ENCODE measurements around the gene CLEC19A. TPM values are rescaled to one million over a fixed set of nuclear protein-coding genes. Genes with fewer than 3 reads are reported as not detected.

Gene CLEC19A
- total RNA-seq, 4 donors from 2014 or later, result not detected

DNA sequence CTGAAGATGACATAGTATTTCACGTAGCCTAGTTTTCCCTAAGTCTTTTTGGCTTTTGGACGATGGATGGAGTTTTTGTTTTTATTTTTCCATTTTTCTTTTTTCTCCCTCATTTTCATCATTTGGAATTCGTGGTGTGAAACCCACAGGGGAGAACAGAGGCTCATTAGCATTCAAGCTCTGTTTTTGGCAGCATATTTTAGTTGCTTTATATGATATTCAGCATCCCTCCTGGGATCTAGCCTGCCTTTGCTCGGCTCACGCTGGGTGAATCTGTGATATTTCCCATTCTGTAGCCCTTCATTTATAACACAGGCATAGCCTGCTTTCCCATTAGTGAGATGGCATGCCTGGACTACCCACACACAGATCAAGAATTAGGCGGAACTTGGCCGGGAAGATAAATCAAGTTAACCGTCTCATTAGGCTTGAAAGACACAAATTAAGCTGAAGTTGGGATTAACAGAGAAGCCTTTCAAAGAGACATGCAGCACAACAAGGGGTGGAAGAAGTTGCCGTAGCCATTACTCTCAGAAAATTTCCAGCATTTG is 20.1 kb upstream of the CLEC19A start:
- no peak for DNase-seq (ENCODE audit: low spot score)
- TF ChIP-seq, protein P1, sequence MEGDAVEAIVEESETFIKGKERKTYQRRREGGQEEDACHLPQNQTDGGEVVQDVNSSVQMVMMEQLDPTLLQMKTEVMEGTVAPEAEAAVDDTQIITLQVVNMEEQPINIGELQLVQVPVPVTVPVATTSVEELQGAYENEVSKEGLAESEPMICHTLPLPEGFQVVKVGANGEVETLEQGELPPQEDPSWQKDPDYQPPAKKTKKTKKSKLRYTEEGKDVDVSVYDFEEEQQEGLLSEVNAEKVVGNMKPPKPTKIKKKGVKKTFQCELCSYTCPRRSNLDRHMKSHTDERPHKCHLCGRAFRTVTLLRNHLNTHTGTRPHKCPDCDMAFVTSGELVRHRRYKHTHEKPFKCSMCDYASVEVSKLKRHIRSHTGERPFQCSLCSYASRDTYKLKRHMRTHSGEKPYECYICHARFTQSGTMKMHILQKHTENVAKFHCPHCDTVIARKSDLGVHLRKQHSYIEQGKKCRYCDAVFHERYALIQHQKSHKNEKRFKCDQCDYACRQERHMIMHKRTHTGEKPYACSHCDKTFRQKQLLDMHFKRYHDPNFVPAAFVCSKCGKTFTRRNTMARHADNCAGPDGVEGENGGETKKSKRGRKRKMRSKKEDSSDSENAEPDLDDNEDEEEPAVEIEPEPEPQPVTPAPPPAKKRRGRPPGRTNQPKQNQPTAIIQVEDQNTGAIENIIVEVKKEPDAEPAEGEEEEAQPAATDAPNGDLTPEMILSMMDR (IDR thresholded peaks at IDR 0.05), result no peak
- no peak for ATAC-seq (ENCODE audit: low FRiP score)

DNA sequence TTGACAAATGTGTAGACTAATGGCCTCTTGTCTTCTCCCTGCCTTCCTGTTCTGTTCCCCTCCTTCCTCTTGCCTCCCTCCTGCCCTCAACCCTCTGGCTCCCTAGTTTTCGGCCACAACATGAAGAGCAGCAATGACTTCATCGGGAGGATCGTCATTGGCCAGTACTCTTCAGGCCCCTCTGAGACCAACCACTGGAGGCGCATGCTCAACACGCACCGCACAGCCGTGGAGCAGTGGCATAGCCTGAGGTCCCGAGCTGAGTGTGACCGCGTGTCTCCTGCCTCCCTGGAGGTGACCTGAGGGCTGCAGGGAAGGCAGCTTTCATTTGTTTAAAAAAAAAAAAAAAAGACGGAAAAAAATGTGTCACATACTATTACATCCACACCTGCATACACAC is 18.8 kb upstream of the CLEC19A start:
- TF ChIP-seq, protein P1 (IDR thresholded peaks at IDR 0.05), result no peak
- ATAC-seq (ENCODE audit: low FRiP score), result no peak
- no peak for DNase-seq (ENCODE audit: low spot score)

DNA sequence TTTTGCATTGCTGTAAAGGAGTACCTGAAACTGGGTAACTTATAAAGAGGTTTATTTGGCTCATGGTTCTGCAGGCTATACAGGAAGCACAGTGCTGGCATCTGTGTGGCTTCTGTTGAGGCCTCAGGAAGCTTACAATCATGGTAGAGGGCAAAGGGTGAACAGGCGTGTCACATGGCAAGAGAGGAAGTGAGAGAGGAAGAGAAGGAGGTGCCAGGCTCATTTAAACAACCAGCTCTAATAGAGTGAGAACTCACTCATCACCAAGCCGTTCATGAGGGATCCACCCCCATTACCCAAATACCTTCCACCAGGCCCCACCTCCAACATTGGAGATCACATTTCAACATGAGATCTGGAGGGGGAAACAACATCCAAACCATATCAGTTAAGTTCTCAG is 16.4 kb upstream of the CLEC19A start:
- no peak for ATAC-seq (ENCODE audit: low FRiP score)
- TF ChIP-seq, protein P1 (IDR thresholded peaks at IDR 0.05), result no peak
- no peak for DNase-seq (ENCODE audit: low spot score)

DNA sequence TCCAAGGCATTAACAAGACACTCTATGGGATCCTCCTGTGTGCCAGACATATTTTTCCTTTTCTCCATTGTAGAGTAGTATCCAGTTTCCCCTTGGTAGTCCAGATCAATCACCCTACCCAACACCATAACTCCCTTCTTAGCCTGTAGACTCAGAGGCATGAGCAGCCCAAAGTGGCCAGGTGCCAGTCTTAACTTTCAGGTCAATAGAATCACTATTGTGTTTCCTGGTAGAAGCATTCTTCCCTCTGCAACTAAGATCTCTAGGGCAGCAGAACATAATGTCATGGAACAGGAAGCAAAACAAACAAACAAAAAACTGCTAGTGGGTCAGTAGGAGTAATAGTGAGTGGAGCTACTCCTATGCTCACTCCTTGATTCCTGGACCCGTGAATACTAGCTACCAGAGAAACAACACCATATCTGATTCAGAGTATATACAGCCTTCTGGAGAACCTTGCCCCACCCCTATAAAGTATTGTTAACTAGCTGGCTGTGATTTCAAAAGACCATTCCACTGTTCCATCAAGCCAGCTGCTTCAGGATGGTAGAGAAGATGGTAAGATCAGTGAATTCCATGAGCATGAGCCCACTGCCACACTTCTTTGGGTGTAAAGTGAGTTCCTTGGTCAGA is 11.2 kb upstream of the CLEC19A start:
- DNase-seq (ENCODE audit: low spot score), result no peak
- no peak for ATAC-seq (ENCODE audit: low FRiP score)
- TF ChIP-seq, protein P1 (IDR thresholded peaks at IDR 0.05), result no peak

DNA sequence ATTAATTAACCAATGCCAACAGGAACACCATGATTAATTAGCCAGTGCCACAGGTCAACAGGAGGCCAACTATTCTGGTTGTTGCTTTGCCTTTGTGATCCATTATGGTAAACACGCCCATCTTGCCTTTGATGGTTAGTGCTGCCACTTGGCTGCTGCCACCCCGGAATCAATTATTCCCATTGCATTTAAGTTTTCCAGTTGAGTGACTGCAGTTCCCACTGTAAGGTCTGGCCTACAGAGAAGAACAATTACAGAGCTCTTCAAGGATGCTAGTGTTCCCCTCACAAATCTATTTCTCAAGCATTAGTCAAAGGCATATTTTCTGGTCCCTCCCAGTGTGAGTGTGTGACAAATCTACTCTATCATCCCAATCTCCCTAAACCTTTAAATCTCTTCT is 7.1 kb upstream of the CLEC19A start:
- DNase-seq (ENCODE audit: low spot score), result no peak
- no peak for ATAC-seq (ENCODE audit: low FRiP score)
- TF ChIP-seq, protein P1 (IDR thresholded peaks at IDR 0.05), result no peak

DNA sequence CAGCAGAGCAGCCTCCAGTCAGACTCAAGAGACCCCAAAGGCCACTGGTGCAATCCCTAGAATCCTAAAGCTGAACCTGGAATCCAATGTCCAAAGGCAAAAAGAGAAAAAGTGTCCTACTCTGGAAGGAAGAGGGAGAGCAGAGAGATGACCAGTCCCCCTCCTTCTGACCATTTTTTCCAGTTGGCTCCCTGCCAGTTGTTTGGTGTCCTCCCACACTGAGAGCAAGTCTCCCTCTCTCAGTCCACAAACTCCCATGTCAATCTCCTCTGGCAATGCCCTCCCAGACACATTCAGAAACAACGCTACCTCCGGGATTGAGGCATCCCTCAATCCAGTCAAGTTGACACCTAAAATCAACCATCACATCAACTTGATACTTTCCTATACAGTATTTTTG is 4.3 kb upstream of the CLEC19A start:
- TF ChIP-seq, protein P1 (IDR thresholded peaks at IDR 0.05), result no peak
- ATAC-seq (ENCODE audit: low FRiP score) (no peak), DNase-seq (ENCODE audit: low spot score) (no peak)

DNA sequence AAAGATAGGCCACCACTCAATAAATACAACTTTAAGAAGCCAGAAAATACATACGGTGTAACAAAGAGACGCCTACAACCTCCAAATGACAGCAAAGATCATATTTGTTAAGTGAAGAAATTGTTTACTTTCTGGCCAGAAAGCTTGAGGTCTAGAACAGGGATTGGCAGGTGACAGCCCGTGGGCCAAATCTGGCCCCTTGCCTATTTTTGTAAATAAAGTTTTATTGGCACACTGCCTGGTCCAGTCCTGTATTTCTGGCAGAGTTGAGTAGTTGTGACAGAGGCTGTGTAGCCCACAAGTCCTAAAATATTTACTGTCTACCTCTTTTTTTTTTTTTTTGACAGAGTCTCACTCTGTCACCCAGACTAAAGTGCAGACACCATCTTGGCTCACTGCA is 3.4 kb upstream of the CLEC19A start:
- no peak for ATAC-seq (ENCODE audit: low FRiP score)
- no peak for DNase-seq (ENCODE audit: low spot score)
- TF ChIP-seq, protein P1 (IDR thresholded peaks at IDR 0.05), result no peak
